K562 (cell line): Measurements from ENCODE around the gene TXNIP. TPM values are rescaled to one million over a fixed set of nuclear protein-coding genes. Genes with fewer than 3 reads are reported as not detected.
A peak's percentile ranks its signal among the peaks of the same experiment; 100 is the strongest.

Experiments
- HNRNPUL1 ChIP-seq: fragments of 200-400 bp; formaldehyde crosslinking; IDR thresholded peaks from 2 replicates; pipeline ENCODE4 v1.6.1; 2017; ENCODE audit warnings: low read length
- L3MBTL2 ChIP-seq: fragments of 450-650 bp; IDR thresholded peaks from 2 replicates; pipeline ENCODE4 v1.6.1; 2016; ENCODE audit warnings: mild to moderate bottlenecking, moderate library complexity
- NFYB ChIP-seq: IDR thresholded peaks from 2 replicates; pipeline ENCODE4 v1.6.1; 2011; ENCODE audit warnings: mild to moderate bottlenecking, moderate library complexity; ENCODE audit not compliant: insufficient read length; ENCODE audit errors: extremely low read depth
- NR2C2 ChIP-seq, 2 experiments: fragments of 200-800 bp in 1 of 2; sonication (Bioruptor generic) in 1 of 2; sonication (generic) in 1 of 2; formaldehyde crosslinking in 1 of 2; IDR thresholded peaks; 2 replicates each; pipeline versions ENCODE4 v1.6.1 to v1.8.0; 2016 to 2022; ENCODE audit warnings: mild to moderate bottlenecking in 1 of 2, missing compliant biosample characterization in 1 of 2, missing genetic modification characterization in 1 of 2, missing genetic modification reagents in 1 of 2
- POLR2H ChIP-seq: IDR thresholded peaks from 2 replicates; pipeline ENCODE4 v1.6.1; 2016; ENCODE audit warnings: missing genetic modification characterization, low read depth, mild to moderate bottlenecking, control low read depth, missing compliant biosample characterization, moderate library complexity
- RFX1 ChIP-seq: fragments of 450-650 bp; IDR thresholded peaks from 2 replicates; pipeline ENCODE4 v1.6.1; 2016; ENCODE audit warnings: mild to moderate bottlenecking, moderate library complexity
- TCF7L2 ChIP-seq: fragments of 150-350 bp; IDR thresholded peaks from 2 replicates; pipeline ENCODE4 v1.6.1; 2016; ENCODE audit warnings: low read depth, mild to moderate bottlenecking, low read length, moderate library complexity
- TSC22D4 ChIP-seq: fragments of 450-650 bp; IDR thresholded peaks from 2 replicates; pipeline ENCODE4 v1.6.1; 2016; ENCODE audit warnings: missing genetic modification characterization, missing biosample characterization, control low read depth
- ZNF436 ChIP-seq: fragments of 250-450, 450-650 bp; sonication (Bioruptor Pico); formaldehyde crosslinking; IDR thresholded peaks from 2 replicates; pipeline ENCODE4 v1.7.0; 2020; ENCODE audit warnings: mild to moderate bottlenecking
- polyA plus RNA-seq, 8 experiments: library from polyadenylated mRNA; depleted of rRNA in 4 of 8; stranded (reverse) in 5 of 8; unstranded in 3 of 8; fragments of >200 nt; fragmentation: Nextera tagmentation in 2 of 8; fragmentation: Illumina TruSeq in 1 of 8; extraction: Ambion mirVana in 2 of 8; extraction: Trizol in 1 of 8; gene quantifications; 2 replicates each; pipeline versions ENCODE4 v1.2.1 to v1.2.3, GENCODE V29; 2011 to 2014; ENCODE audit warnings: inconsistent platforms in 1 of 8, missing spikeins in 1 of 8
- total RNA-seq, 7 experiments: library from RNA; depleted of rRNA in 6 of 7; stranded (reverse); fragments of >200 nt in 6 of 7; fragmentation: Illumina TruSeq in 2 of 7; extraction: Trizol in 2 of 7; gene quantifications; 2 replicates each; pipeline versions ENCODE4 v1.2.1 to v1.2.3, GENCODE V29; 2011 to 2021; ENCODE audit warnings: low replicate concordance in 1 of 7
- TF ChIP-seq, protein P1 (sequence below): sonication (generic); formaldehyde crosslinking; IDR thresholded peaks from 2 replicates; pipeline ENCODE4 v1.8.1; 2023; ENCODE audit warnings: mild to moderate bottlenecking, missing genetic modification reagents
- TF ChIP-seq, protein P2 (sequence below): fragments of 450-650 bp; IDR thresholded peaks from 2 replicates; pipeline ENCODE4 v1.6.1; 2018; ENCODE audit warnings: mild to moderate bottlenecking, low read depth; ENCODE audit not compliant: partially characterized antibody
- TF ChIP-seq, protein P3 (sequence below): fragments of 450-650 bp; formaldehyde crosslinking; IDR thresholded peaks from 2 replicates; pipeline ENCODE4 v1.4.0; 2020; ENCODE audit warnings: mild to moderate bottlenecking
- TF ChIP-seq, protein P4 (sequence below): fragments of 250-450 bp; sonication (Bioruptor Pico); IDR thresholded peaks from 2 replicates; pipeline ENCODE4 v1.5.0; 2021; ENCODE audit warnings: mild to moderate bottlenecking, moderate library complexity
- TF ChIP-seq, protein P5 (sequence below): fragments of 450-650 bp; IDR thresholded peaks from 2 replicates; pipeline ENCODE4 v1.6.1; 2017; ENCODE audit warnings: mild to moderate bottlenecking, moderate library complexity

TXNIP gene
- total and polyA plus RNA-seq, 9 of the 15 experiments (the other 6 are each of a cell fraction or from before 2014, with no cell fraction given), result 120 to 499 (median 257) TPM

DNA sequence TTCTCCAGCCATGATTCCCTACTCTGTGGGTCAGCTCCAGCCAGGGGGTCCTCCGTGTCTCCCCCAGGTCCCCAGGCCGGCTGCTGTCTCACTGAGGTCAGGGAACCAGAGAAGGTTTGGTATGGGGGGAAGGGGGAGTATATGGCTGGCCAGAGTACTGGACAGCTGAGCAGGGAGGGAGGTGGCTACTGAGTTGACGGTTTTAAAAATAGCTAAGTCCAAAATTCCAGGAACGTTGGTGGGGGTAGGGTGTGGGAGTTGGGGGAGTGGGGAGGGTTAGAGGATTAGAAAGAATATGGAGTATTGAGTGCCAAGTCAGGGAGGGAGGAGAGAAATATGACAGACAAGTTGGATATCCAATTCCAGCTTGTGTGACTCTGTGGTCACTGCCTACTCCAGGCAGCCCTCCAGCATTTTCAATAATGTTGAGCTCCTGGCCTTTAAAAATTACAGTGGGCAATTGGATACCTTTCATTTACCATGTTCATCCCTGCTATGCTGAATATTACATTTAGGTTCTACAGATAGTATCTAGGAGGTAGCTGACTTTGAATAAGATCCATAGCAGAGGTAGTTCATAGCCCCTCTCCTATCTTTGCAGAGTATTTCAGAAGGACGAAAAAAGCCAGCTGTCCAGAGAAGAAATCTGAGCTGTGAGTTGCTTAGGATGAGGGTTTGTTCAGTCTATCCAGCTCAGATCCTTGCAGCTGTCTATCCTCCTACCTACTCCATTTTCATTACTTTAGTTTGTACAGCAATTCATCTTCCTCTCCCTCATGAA, 25.4 kb upstream of the TXNIP start, which contains the start of gene HJV (continued):
- TF ChIP-seq, protein P1, sequence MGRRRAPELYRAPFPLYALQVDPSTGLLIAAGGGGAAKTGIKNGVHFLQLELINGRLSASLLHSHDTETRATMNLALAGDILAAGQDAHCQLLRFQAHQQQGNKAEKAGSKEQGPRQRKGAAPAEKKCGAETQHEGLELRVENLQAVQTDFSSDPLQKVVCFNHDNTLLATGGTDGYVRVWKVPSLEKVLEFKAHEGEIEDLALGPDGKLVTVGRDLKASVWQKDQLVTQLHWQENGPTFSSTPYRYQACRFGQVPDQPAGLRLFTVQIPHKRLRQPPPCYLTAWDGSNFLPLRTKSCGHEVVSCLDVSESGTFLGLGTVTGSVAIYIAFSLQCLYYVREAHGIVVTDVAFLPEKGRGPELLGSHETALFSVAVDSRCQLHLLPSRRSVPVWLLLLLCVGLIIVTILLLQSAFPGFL (CRISPR knock-in tag), result no peak
- peak; percentile 96 for TF ChIP-seq ZNF436 (CRISPR knock-in tag)
- TF ChIP-seq RFX1, result no peak
- TF ChIP-seq L3MBTL2, result no peak
- TF ChIP-seq POLR2H (tag), result no peak
- TF ChIP-seq, protein P2, sequence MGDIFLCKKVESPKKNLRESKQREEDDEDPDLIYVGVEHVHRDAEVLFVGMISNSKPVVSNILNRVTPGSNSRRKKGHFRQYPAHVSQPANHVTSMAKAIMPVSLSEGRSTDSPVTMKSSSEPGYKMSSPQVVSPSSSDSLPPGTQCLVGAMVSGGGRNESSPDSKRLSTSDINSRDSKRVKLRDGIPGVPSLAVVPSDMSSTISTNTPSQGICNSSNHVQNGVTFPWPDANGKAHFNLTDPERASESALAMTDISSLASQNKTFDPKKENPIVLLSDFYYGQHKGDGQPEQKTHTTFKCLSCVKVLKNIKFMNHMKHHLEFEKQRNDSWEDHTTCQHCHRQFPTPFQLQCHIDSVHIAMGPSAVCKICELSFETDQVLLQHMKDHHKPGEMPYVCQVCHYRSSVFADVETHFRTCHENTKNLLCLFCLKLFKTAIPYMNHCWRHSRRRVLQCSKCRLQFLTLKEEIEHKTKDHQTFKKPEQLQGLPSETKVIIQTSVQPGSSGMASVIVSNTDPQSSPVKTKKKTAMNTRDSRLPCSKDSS, result no peak
- TF ChIP-seq, protein P3, sequence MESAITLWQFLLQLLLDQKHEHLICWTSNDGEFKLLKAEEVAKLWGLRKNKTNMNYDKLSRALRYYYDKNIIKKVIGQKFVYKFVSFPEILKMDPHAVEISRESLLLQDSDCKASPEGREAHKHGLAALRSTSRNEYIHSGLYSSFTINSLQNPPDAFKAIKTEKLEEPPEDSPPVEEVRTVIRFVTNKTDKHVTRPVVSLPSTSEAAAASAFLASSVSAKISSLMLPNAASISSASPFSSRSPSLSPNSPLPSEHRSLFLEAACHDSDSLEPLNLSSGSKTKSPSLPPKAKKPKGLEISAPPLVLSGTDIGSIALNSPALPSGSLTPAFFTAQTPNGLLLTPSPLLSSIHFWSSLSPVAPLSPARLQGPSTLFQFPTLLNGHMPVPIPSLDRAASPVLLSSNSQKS (CRISPR knock-in tag), result no peak
- no peak for TF ChIP-seq TCF7L2
- TF ChIP-seq, protein P4, sequence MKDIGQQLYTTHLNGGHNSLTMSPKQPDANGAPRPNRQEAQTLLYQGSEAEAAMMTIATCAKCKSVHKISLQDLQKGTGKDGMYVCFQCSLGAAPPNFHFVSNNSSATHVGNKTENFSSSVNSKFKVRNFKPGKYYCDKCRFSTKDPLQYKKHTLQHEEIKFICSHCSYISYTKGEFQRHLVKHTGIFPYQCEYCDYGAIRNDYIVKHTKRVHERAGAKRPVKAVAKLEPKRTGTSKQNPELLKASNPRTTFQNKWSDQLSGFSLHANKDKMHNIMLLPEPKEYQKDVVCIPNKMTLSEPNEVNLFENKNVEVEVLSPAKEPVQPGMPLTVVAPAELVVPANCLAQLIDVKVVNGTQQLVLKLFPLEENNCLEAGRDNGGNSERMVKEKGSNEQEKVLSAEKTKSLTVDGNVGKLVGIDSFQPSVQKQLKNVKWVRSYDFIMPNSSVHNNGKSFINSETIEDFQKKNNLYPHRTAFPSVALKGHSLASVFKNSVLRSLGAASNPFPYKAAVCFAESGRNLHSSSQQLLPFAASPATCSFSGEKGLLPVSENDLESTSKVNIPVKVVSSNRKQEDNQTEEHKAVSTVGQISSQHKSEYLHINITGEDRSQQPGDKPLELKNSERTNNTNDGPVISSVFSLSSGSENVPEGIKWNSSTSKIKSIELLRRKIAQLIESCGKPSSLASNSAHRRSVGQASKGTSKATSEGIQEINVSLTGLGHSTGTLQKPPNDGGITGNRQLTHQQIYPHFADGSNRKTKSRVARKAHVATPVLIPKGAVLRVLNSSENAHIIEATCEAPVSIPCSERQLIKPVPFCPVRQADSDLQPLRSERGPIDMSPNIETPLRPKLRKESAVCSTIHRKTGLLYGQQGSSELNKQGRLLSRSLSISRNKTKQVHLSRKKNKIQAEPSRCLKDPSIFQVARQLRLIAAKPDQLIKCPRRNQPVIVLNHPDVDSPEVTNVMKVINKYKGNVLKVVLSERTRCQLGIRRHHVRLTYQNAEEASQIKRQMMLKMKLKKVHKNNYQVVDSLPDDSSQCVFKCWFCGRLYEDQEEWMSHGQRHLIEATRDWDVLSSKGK (CRISPR knock-in tag), result no peak
- TF ChIP-seq NFYB, result peak; percentile 60
- no peak for TF ChIP-seq HNRNPUL1
- no peak for TF ChIP-seq NR2C2 (CRISPR knock-in tag; IDR thresholded peaks at IDR 0.05)
- TF ChIP-seq NR2C2 (tag; IDR thresholded peaks at IDR 0.05), result peak; percentile 56; the same call in 1 of the 2 replicates
- TF ChIP-seq, protein P5, sequence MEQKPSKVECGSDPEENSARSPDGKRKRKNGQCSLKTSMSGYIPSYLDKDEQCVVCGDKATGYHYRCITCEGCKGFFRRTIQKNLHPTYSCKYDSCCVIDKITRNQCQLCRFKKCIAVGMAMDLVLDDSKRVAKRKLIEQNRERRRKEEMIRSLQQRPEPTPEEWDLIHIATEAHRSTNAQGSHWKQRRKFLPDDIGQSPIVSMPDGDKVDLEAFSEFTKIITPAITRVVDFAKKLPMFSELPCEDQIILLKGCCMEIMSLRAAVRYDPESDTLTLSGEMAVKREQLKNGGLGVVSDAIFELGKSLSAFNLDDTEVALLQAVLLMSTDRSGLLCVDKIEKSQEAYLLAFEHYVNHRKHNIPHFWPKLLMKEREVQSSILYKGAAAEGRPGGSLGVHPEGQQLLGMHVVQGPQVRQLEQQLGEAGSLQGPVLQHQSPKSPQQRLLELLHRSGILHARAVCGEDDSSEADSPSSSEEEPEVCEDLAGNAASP, result no peak
- no peak for TF ChIP-seq TSC22D4 (tag)
